Stimulated activated CD8-positive, alpha-beta memory T cell treated with anti-CD3 and anti-CD28 coated beads, Interleukin-4, amount 100 ng/mL, for 24 hours (primary cell): ENCODE results near the gene KIRREL1.

Source experiments
- DNase-seq: peaks from one replicate; pipeline ENCODE4 v3.0.0-alpha.2; 2020; ENCODE audit warnings: low read depth

Gene KIRREL1

DNA sequence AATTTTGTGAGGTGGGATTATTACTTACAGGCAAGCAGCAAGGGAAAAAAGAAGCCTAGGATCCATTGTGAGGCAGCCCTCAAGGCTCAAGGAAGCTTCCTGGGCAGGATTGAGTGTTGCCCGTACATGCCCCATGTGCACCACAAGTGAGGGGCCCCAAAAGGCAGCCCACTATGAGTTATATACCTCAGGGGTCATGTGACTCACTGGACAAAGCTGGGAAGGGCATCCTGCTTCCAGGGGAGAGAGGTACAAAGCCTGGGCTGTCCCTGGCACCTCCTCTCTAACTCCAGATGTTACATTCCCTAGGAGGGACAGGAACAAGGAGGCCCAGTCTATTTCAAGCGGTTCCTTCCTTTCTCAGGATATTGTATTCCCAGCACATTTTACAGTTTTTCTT is 153.3 kb downstream of the KIRREL1 start:
- no peak for DNase-seq

GRCh38 chr1:158147401-158147800 is 154.0 kb downstream of the KIRREL1 start:
- DNase-seq = no peak

GRCh38 chr1:158147869-158148268 is 154.4 kb downstream of the KIRREL1 start:
- no peak for DNase-seq

DNA sequence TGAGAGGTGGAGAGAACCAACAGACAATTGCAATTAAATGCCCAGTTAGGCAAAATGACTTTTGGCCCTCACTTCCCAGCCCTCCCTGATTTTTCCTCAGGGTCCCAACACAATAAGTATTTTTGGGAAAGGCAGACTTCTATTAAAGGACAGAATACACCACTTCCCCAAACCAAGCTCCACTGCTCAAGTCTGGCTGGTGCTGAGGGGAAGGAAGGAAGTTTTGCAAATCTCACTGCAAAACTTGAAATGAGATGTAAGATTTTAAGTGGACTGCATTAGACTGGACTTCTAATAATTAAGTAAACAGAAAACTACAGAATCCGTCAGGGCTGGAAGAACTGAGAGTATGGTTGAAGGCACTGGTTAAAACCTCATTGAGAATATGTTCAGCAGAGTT is 155.0 kb downstream of the KIRREL1 start:
- DNase-seq = no peak

DNA sequence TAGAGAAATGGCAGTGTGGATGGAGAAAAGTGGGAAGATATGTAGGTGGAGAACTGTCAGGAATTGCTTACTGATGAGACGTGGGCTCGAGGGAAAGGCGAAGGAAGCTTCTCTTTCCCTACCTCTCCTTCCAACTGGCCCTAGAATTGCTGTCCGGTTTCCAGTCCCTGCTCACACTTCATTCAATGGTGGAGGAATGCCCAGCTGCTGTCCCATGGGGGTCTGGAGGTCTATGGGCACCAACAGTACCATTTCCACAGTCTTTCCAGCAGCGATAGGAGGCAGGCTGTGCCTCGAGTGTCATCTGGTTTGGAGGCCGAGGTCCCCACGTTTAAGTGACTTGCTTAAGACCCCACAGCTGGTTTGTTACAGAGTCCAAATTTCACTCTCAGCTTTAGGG is 155.7 kb downstream of the KIRREL1 start:
- DNase-seq = no peak
